Measurements from ENCODE around the gene SSX2IP.
"Not testable (repeated sequence)": the region's sequence is repeated elsewhere in the genome, so short reads cannot be mapped to it uniquely, and the experiment has no call there.

The SSX2IP gene

DNA sequence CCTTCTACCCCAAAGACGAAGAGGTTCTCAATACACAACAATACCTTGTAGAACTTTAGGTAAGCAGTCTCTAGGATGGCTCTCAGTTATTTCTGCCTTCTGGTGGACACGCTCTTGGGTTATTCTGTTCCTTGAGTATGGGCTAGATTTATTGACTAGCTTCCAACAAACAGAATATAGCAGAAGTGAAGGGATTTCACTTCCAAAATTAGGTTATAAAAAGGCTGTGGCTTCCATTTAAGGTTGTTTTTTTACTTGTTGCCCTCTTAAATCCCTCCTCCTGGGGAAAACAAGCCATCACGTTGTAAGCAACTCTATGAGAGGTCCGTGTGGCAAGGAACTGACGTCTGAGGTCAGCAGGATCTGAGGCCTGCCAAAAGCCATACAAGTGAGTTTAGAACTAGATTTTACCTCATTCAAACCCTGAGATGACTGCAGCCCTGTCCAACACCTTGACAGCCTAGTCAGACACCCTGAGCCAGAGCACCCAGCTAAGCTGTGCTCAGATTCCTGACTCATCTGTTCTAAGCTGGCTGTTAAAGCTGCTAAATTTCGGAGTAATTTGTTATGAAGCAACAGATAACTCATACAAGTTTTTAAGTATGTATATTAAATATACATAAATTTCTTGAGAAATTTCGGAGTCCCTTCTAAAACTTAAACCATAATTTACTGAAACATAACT, 12.7 kb downstream of the SSX2IP start:
- no peak for DNase-seq (ENCODE audit: low spot score)

DNA sequence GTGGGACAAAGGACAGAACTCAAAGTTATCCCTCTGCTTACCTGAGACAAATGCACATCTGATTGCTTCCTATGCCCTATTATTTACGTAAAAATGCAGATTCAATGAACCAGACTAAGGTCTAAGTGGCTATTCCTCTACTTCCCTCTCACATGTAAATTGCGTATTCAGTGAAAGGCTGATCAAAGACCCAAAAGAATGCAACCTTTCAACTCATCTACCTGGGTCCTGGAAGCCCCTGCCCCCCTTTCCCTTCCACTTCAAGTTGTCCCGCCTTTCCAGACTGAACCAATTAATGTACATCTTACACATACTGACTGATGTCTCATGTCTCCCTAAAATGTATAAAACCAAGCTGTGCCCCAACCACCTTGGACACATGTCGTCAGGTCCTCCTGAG, 14.6 kb downstream of the SSX2IP start:
- no peak for DNase-seq (ENCODE audit: low spot score)

DNA sequence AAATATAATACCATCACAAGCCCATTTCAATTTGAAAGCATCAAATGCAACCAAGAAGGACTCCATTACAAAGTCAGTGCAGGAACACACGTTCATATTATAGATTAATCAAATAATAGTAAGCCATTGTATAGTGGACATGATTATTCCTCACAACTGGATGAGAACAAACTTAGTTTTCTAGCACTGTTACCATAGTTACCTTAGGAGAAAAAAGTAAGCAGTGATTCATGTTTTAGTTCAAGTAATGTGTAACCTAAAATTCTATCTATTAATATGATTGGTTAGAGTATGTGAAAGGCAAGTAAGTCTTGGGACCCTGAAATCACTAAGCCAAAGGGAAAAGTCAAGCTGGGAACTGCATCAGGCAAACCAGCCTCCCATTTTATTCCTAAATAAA, 15.2 kb downstream of the SSX2IP start:
- no peak for DNase-seq (ENCODE audit: low spot score)

DNA sequence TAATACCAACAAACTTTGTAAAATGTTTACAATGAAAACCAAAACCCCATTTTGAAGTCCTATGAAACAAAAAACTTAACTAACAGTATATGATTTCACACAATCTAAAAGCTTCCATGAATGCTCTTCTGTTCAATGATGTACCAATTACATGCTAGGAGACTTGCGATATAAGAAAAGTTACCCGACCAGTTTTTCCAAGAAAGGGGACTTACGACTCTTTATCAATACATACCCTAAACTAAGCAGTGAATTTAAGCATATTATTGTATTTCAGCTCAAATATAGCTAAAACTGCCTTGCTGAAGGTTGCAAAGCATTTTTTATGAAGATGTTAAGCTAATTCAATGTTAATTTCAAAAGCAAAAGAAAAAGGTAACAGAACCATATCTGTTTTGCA, 15.6 kb downstream of the SSX2IP start:
- no peak for DNase-seq (ENCODE audit: low spot score)

DNA sequence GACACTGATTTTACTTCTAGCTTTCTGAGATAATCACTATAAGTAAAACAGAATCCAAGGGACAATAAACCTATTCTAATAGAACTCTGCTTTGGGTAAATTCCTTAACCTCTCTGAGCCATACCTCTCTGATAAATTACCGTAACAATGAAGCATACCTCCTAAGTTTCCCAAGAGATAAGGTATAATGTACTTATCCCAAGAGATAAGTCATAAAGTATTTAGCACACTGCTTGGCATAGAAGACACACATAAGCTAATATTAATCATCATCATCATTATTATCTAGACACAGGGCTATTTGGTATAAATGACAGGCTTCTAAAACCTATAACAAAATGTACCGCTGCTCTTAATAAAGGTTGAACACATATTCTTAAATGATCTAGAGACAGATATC, 16.2 kb downstream of the SSX2IP start:
- DNase-seq (ENCODE audit: low spot score), result no peak

DNA sequence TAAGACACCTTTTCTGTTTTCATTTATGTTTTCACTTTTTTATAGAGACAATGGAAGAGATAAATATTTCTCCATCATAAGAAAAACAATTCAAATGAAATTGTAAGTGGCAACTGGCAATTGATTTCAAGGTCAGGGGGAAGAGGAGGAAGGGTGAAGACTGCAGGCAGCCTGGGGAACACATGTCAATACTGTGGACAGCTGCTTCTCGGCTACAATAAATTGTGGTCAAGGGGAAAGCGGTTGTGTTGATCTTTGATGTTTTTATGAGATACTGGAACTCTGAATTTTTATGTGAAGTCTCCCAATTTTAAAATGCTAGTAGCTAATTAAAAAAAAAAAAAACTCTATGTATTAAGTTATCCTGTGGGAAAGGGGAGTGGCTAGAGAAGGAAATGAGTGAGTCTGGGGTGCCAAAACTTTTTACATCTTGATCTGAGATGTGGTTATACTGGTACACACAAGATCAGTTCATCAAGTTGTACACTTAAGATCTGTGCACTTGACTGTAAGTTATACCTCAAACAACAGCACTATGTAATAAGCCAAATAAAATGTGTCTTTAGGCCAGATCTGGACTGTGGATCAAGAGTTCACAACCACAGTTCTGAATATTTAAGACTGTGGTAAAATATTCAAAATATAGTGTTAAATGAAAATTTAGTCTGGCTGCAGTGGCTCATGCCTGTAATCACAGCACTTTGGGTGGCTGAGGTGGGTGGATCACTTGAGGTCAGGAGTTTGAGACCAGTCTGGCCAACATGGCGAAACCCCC, 18.0 kb downstream of the SSX2IP start:
- DNase-seq (ENCODE audit: low spot score), result no peak

DNA sequence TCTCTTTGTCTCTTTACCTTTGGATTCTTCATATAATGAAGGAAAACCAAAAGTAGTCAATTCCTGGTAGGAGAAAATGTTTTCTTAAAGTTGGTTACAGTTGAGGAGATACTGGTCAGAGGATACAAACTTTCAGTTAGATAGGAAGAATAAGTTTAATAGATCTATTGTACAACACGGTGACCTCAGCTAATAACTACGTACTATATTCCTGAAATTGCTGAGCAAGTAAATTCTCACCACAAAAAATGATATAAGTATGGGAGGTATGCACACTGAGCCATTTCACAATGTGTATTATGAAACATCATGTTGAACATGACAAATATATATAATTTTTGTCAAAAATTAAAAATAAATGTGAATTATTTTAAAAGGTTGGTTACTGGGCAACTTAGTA, 20.4 kb downstream of the SSX2IP start:
- DNase-seq (ENCODE audit: low spot score), result no peak

DNA sequence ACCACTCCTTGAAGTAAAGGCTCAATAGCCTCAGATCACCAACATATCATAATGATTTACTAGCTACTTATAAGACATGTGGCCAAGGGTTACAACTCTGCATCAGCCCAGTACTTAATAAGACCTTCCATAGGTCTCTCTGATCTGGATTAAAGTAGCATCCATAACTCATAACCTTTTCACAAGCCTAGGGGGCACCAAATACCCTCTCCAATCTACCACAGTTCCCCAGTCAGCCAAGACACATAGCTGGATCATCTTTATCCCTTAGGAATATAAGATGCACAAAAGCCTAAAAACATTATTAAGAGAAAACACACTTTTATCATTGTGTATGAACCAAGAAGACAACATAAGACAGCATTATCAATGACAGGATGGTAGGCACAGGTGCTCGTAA, 22.1 kb downstream of the SSX2IP start:
- DNase-seq (ENCODE audit: low spot score), result no peak

DNA sequence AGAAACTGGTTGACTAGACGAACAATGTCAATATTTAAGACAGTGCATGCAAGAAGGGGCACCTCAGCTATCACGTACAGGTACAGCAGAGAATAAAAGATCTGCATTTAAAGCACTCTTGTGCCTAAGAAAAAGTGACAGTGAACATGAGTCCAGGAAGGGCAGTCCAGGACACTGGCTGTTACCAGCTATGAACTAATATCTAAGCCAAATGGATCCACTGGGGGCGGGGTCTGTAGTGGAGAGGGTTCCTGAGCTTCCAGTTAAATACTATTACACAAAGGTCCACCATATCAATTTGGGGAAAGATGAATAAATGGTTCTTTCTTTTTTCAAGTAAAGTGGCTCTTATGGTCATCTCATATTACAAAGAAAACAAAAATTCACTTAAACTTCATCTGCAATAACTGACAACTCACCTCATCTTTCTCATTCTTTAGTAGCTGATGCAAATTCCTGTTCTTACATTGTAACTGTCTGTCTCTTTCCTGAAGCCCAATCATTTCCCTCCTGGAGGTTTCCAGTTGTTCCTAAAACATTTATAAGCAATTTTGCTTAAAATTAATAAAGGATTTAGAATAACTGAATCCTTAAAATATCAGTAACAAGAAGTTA, 24.5 kb downstream of the SSX2IP start:
- no peak for DNase-seq (ENCODE audit: low spot score)

DNA sequence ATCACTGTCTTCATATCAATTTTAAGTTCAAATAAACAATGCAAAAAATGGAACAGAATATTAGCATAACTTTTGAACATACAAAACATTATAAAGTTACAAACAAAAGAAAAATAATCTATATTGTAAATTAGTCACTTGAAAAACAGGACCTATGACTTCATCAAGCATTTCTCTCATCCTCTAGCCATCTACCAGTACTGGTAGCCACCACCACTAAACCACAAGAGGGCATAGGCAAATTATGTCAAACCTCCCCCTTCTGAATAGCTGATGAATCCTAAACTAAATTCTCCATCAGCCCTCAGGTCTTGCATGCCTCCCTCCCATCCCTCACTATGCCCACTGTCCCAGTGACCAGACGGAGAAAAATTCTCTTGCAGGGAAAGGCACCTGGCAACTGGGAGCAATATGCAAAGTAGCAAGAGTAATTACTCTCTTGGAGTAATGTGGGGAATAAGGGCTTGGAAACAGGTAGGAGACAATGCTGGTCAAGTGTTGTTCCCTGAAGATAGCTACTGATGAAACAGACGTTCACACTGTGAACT, 37.1 kb downstream of the SSX2IP start:
- DNase-seq (ENCODE audit: low spot score), result peak; percentile 12

DNA sequence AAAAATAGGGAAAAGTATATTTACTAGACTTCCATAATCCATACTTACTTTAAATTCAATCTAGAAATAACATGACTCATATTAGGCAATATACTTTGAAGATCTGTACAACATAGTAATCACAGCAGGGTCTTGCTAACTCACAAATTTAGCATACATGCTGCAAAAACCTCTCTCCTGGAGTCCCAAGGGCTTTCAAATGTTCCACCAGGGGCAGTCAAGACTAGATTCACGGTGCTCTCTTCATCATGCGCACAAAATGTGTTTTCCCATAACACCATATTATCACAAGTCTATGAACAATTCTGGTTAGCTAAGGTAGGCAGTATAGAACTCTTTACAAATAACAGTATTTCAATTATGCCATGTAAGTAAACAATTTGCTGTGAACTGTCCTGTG, 45.8 kb downstream of the SSX2IP start:
- peak; percentile 27 for DNase-seq (ENCODE audit: low spot score)

DNA sequence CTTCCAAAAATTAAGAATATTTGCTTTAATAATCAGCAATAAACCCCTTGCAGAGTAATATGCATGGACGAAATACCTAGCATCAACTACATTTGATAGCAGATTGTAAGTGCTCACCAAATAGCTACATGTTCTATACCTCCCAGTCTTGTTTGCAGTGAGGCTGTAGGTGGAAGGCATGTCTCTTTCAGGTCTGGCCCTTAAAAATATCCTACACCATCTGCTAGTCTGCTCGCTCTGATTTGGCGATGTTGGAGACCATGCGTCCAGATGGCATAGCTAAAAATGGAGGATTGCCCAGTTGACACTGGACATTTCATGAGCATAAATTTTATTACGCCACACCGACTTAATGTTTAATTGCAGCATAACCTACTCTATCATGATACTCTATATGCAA, 47.1 kb downstream of the SSX2IP start:
- no peak for DNase-seq (ENCODE audit: low spot score)

DNA sequence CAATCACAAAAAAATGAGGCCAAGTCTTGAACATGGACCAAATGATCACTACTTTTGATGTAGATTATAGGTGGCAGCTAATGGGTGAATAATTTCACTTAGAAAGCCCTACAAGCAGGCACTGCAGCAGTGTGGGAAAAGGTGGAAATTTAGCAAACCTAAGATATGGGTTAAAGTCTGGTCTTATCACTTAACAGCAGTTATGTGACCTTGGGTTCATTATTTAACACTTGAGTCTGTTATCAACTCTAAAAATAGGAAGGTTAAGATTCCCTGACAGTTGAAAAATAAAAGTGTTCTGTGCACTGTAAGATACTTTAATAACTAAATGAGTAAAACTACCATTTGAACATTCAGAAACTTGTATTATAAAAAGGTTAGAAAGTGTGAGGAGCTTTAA, 47.5 kb downstream of the SSX2IP start:
- DNase-seq (ENCODE audit: low spot score), result no peak

DNA sequence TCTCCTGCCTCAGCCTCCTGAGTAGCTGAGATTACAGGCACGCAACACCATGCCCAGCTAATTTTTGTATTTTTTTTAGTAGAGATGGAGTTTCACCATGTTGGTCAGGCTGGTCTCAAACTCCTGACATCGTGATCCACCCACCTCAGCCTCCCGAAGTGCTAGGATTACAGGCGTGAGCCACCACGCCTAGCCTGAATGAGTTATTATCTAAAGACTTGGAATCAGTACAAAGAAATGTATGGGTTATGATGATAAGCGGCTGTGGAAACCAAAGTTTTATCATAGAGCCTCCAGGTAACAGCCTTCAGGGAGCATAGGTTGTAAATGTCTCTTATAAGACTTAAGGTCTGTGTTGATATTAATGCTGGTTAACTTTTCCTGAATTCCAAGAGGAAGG, 50.5 kb downstream of the SSX2IP start:
- not testable (repeated sequence) for DNase-seq (ENCODE audit: low spot score)

DNA sequence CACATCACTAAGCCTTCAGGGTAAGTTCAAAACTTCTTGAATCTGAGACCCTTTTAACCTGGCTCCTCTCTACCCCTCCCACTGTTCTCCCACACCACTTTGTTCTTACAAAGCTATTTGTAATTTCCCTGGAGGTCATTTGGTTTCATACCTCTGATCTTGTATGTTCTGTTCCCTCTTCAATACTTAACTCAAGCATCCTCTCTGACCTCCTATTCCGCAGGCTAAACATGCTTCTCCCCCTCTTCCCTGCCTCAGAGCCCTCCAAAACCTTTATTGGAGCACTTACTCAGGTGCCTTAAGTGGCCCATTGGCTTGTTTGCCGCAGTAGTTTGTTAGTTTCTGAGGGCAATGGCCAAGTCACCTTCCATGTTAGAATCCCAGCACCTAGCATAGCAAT, 54.8 kb downstream of the SSX2IP start:
- no peak for DNase-seq (ENCODE audit: low spot score)

DNA sequence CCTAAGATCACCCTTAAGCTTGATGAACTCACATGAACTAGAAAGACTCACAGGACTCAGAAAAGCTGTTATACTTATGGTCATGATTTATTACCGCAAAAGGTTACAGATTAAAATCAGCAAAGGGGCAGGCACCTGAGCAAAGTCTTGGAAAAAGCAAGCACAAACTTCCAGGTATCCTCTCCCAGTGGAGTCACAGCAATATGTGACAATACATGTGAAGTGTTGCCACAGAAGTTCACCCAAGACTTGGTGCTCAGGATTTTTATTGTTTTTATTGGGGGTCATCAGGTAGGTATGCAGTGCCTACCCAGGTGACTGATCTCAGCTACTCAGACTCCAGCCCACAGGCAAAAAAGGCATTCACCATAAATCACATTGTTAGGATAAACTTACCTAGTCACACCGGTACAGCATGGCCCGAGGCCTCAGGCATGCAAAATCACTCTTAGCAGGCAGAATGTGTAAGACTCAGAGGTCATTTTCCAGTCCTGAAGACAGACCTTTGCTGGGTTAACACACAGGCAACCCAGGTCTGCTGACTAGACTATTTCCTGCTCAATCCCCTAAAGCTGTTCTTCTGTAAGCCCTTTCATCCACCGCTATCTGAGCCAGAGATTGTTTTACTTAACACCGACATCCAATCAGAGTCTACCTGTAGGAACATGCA, 55.6 kb downstream of the SSX2IP start:
- no peak for DNase-seq (ENCODE audit: low spot score)

DNA sequence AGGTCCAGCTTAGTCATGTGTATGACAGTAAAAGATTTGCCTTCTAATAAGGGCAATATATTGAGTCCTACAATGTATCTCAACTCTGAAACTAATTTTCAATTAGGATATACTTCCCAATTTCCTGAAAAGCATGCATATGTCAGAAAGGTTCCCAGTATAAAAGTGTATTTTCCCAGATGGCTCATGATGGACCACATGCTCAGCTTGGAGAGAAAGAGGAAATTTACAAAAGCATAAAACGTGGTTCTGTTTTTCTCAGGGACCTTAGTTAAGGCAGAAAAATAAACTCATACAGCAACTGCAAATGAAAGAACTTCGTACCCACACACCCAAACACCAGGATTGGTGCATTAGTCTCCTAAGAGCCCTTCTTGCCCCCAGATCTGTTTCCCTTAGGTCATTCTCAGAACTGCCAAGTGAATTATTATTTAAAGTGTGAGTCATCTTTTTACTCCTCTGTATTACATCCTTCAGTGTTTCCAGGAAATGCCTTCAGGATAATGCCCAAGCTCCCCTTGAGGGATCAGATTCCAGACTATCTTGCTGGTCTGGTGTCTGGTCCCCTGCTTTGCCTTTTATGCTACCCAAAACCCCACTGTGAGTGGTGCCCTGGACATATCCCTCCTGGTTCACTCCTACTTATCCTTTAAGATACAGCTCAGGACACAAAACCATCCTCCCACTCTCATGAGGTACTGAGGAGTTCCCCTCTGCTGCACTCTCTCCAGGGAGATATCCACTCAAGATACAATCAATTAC, 57.4 kb downstream of the SSX2IP start:
- no peak for DNase-seq (ENCODE audit: low spot score)

DNA sequence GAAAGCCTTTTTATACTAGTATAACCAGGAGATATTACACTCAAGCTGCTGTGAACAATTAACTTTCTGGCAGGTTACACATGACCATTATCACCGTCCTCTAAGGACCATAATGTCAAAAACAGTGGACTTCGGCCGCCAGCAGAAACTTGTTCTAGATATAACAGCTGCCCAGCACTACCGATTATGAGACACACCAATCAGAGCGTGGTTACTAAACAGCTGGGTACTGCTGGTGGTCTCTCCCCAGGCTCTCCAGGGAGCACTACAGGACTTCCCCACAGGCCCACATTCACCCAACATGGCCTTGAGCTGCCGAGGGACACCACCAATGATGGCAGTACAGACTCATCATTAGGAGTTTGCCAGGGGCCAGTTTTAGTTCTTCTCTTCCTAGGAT, 58.1 kb downstream of the SSX2IP start:
- no peak for DNase-seq (ENCODE audit: low spot score)

DNA sequence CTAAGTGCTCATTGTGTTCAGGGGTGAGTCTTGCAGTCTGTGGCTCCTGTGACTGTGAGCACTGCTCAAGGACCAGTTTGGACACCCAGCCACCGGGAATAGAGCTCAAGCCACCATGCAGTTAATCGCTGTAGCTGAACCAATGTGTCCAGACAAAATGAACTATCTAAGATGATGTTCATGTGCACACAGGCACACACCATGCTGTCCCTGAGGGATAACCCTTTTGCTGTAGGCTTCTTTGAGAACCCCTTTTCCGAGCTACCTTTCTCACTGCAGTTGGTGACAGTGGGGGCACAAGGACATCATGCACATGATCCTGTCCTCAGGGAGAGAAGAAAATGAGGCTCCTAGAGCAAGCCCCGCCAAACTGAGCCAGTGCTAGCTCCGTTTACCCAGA, 65.4 kb downstream of the SSX2IP start:
- DNase-seq (ENCODE audit: low spot score), result no peak

DNA sequence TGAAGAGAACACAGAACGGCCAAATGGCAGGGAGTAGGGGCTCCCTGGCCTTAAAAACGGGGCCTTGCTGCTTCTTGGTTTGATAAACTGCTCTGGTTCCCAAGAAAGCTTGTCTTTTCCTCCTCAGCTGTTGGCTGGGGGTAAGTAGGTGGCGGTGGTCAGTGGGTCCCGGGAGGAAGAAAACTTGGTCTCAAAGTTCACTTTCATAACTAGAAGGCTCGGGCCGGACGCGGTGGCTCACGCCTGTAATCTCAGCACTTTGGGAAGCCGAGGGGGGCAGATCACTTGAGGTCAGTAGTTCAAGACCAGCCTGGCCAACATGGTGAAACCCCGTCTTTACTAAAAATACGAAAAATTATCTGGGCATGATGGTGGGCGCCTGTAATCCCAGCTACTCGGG, 68.7 kb downstream of the SSX2IP start:
- no peak for DNase-seq (ENCODE audit: low spot score)

DNA sequence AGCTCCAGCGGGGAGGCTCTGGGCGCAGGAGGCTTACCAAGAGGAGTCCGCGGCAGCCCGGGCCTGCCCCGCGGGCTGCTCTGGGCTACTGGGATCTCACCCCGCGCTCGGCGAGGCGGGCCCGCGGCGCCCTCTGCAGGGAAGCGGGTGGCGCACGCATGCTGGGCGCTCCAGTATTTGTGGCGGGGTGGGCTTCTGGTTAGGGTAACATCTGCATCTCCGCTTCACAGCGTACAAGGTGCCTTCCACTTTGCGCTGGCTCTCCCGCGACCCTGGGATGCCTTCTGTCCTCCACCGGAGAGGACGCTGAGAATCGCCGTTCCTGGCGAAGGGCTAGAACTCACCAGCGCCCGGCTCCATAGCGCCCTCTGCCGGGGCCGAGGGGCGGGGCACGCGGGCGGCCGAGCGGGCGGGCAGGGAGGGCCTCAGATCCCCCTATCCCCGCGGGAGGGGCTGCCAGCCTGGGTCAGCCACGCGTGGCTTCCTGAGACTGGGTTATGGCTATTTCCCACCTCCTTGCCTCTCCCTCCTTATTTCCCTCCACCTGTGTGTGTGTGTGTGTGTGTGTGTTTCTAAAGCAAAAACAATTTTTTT, 69.4 kb downstream of the SSX2IP start:
- peak; percentile 87 for DNase-seq (ENCODE audit: low spot score)
